Measurements from ENCODE around the gene FLNC.

DNA sequence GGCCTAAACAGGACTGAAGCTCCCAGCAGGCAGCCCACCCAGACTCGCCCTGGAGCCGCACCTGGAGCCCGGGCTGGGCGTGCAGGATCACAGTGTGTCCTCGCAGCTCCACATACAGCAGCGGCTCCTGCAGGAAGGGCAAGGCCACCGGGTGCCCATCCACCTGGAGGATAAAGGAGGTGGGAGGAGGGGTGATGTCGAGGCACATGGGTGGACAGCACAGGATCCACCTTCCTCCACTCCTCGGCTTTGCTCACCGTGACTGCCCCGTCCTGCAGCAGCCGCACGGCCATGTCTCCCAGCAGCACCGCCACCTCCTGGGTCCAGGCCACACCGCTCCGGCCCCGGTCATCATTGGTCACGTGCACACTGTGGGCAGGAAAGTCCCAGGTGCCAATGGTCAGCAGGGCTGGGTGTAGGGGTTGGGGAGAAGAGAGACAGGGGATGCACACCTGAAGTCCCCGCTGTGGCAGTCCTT is 49.3 kb downstream of the FLNC start:
- TF ChIP-seq, protein P1, sequence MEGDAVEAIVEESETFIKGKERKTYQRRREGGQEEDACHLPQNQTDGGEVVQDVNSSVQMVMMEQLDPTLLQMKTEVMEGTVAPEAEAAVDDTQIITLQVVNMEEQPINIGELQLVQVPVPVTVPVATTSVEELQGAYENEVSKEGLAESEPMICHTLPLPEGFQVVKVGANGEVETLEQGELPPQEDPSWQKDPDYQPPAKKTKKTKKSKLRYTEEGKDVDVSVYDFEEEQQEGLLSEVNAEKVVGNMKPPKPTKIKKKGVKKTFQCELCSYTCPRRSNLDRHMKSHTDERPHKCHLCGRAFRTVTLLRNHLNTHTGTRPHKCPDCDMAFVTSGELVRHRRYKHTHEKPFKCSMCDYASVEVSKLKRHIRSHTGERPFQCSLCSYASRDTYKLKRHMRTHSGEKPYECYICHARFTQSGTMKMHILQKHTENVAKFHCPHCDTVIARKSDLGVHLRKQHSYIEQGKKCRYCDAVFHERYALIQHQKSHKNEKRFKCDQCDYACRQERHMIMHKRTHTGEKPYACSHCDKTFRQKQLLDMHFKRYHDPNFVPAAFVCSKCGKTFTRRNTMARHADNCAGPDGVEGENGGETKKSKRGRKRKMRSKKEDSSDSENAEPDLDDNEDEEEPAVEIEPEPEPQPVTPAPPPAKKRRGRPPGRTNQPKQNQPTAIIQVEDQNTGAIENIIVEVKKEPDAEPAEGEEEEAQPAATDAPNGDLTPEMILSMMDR (conservative IDR thresholded peaks at IDR 0.05; ENCODE audit: low read length), result no peak
- TF ChIP-seq EZH2phosphoT487 (IDR thresholded peaks at IDR 0.05; ENCODE audit: borderline replicate concordance), result no peak
